ENCODE data around the gene HMGXB3. TPM values are rescaled to one million over a fixed set of nuclear protein-coding genes. Genes with fewer than 3 reads are reported as not detected.

HMGXB3 gene
- total and polyA plus RNA-seq, 4 donors: 2.7 to 22.9 (median 11.0) TPM

DNA sequence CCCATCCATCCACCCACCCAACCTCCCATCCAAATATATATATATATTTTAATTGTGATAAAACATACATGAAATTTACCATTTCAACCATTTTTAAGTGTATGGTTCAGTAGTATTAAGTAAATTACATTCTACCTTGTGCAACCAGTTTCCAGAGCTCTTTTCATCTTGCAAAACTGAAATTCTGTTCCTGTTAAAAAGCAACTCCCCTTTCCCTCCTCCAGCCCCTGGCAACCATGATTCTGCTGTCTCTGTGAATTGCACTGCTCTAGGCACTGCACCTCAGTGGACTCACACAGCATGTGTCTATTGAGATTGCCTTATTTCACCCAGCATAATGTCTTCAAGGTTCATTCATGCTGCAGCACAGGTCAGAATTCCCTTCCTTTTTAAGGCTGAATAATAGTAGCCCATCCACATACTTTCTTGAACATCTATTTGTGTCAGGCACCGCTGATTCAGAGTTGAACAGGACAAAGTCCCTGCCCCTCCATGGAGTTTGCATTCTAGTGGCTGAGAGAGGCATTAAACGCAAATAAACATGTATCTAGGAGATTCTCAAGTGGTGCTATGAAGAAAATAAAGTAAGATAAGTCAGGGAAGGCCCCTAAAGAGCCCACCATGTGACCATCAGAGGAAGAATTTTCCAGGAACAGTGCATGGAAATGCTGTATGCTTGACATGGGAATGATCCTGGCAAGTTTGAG lies 61.8 kb downstream of the HMGXB3 start:
- WGBS: 61% methylated on average over 2 of the region's 2 CpGs
- DNase-seq (ENCODE audit: low spot score): no peak
- H3K9me3 ChIP-seq (ENCODE audit: control insufficient read depth in 4 of 4, low read length in 3 of 4): no peaks in the 10 kb centered on the region
- H3K4me3 ChIP-seq (ENCODE audit: low read depth in 1 of 3, low read length in 3 of 3): no peak overlapping the region
- no peaks in the 10 kb centered on the region for H3K36me3 ChIP-seq (ENCODE audit: control insufficient read depth in 4 of 4, insufficient read depth in 3 of 4, low read depth in 1 of 4, low read length in 3 of 4)
- no peak for TF ChIP-seq EGR1 (IDR thresholded peaks at IDR 0.05; ENCODE audit: low read depth in 2 of 2)
- TF ChIP-seq GABPA (IDR thresholded peaks at IDR 0.05 in 1 of 2, conservative IDR thresholded peaks at IDR 0.05 in 1 of 2): no peak
- peaks cover 0 to 5% (median 0%) of the 10 kb centered on the region in 4 donors for H3K4me1 ChIP-seq (ENCODE audit: control insufficient read depth in 4 of 4, insufficient read depth in 4 of 4, low read length in 3 of 4)
- H3K27me3 ChIP-seq (ENCODE audit: control insufficient read depth in 4 of 4, insufficient read depth in 4 of 4, low read length in 3 of 4): no peaks in the 10 kb centered on the region
- no peak overlapping the region for H3K9ac ChIP-seq (ENCODE audit: low read depth in 1 of 2, low read length in 2 of 2)
- H3K27ac ChIP-seq (ENCODE audit: low read depth in 1 of 2, low read length in 2 of 2): no peak overlapping the region

DNA sequence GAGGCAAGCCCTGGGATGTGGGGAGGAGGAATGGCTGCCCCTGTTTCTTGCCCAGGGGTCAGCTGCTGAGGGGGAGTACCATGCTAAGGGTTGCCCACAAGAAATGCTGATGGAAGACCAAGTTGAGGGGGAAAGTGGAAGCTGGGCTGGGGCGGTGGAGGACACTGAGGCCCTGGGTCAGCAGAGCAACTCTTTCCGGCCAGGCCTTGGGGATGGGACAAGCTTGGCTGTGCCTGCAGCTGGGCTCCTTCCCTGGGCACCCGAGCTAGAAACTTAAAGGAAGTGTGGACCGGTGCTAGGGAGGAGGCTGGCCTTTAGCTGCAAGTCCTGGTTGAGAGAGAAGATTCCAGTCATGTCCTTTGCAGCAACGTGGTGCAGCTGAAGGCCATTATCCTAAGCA lies 63.1 kb downstream of the HMGXB3 start:
- Histone ChIP-seq H3K4me1 (ENCODE audit: control insufficient read depth in 4 of 4, insufficient read depth in 4 of 4, low read length in 3 of 4) (peaks cover 0 to 6% (median 0%) of the 10 kb centered on the region in 4 donors), H3K9ac (ENCODE audit: low read depth in 1 of 2, low read length in 2 of 2) (no peak overlapping the region), H3K27me3 (ENCODE audit: control insufficient read depth in 4 of 4, insufficient read depth in 4 of 4, low read length in 3 of 4) (no peaks in the 10 kb centered on the region), H3K36me3 (ENCODE audit: control insufficient read depth in 4 of 4, insufficient read depth in 3 of 4, low read depth in 1 of 4, low read length in 3 of 4) (no peaks in the 10 kb centered on the region), H3K9me3 (ENCODE audit: control insufficient read depth in 4 of 4, low read length in 3 of 4) (no peaks in the 10 kb centered on the region), H3K27ac (ENCODE audit: low read depth in 1 of 2, low read length in 2 of 2) (no peak overlapping the region), H3K4me3 (ENCODE audit: low read depth in 1 of 3, low read length in 3 of 3) (no peak overlapping the region)
- DNase-seq (ENCODE audit: low spot score): no peak
- 77% methylated on average over 5 of the region's 5 CpGs for WGBS
- no peak for TF ChIP-seq RXRA (IDR thresholded peaks at IDR 0.05)
- TF ChIP-seq, protein P1, sequence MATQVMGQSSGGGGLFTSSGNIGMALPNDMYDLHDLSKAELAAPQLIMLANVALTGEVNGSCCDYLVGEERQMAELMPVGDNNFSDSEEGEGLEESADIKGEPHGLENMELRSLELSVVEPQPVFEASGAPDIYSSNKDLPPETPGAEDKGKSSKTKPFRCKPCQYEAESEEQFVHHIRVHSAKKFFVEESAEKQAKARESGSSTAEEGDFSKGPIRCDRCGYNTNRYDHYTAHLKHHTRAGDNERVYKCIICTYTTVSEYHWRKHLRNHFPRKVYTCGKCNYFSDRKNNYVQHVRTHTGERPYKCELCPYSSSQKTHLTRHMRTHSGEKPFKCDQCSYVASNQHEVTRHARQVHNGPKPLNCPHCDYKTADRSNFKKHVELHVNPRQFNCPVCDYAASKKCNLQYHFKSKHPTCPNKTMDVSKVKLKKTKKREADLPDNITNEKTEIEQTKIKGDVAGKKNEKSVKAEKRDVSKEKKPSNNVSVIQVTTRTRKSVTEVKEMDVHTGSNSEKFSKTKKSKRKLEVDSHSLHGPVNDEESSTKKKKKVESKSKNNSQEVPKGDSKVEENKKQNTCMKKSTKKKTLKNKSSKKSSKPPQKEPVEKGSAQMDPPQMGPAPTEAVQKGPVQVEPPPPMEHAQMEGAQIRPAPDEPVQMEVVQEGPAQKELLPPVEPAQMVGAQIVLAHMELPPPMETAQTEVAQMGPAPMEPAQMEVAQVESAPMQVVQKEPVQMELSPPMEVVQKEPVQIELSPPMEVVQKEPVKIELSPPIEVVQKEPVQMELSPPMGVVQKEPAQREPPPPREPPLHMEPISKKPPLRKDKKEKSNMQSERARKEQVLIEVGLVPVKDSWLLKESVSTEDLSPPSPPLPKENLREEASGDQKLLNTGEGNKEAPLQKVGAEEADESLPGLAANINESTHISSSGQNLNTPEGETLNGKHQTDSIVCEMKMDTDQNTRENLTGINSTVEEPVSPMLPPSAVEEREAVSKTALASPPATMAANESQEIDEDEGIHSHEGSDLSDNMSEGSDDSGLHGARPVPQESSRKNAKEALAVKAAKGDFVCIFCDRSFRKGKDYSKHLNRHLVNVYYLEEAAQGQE (IDR thresholded peaks at IDR 0.05): no peak
- no peak for TF ChIP-seq RAD21 (IDR thresholded peaks at IDR 0.05)
- no peak for TF ChIP-seq GABPA (IDR thresholded peaks at IDR 0.05 in 1 of 2, conservative IDR thresholded peaks at IDR 0.05 in 1 of 2)
- TF ChIP-seq, protein P2, sequence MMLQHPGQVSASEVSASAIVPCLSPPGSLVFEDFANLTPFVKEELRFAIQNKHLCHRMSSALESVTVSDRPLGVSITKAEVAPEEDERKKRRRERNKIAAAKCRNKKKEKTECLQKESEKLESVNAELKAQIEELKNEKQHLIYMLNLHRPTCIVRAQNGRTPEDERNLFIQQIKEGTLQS (IDR thresholded peaks at IDR 0.05): no peak
- TF ChIP-seq, protein P3, sequence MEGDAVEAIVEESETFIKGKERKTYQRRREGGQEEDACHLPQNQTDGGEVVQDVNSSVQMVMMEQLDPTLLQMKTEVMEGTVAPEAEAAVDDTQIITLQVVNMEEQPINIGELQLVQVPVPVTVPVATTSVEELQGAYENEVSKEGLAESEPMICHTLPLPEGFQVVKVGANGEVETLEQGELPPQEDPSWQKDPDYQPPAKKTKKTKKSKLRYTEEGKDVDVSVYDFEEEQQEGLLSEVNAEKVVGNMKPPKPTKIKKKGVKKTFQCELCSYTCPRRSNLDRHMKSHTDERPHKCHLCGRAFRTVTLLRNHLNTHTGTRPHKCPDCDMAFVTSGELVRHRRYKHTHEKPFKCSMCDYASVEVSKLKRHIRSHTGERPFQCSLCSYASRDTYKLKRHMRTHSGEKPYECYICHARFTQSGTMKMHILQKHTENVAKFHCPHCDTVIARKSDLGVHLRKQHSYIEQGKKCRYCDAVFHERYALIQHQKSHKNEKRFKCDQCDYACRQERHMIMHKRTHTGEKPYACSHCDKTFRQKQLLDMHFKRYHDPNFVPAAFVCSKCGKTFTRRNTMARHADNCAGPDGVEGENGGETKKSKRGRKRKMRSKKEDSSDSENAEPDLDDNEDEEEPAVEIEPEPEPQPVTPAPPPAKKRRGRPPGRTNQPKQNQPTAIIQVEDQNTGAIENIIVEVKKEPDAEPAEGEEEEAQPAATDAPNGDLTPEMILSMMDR (IDR thresholded peaks at IDR 0.05; ENCODE audit: low read depth, low read length, missing input control): no peak
- no peak for TF ChIP-seq JUND (IDR thresholded peaks at IDR 0.05)
- TF ChIP-seq TAF1 (conservative IDR thresholded peaks at IDR 0.05): no peak
- TF ChIP-seq SP1 (IDR thresholded peaks at IDR 0.05): no peak
- no peak for TF ChIP-seq HNF4G (IDR thresholded peaks at IDR 0.05)
- TF ChIP-seq NR2F2 (IDR thresholded peaks at IDR 0.05): no peak
- TF ChIP-seq, protein P4, sequence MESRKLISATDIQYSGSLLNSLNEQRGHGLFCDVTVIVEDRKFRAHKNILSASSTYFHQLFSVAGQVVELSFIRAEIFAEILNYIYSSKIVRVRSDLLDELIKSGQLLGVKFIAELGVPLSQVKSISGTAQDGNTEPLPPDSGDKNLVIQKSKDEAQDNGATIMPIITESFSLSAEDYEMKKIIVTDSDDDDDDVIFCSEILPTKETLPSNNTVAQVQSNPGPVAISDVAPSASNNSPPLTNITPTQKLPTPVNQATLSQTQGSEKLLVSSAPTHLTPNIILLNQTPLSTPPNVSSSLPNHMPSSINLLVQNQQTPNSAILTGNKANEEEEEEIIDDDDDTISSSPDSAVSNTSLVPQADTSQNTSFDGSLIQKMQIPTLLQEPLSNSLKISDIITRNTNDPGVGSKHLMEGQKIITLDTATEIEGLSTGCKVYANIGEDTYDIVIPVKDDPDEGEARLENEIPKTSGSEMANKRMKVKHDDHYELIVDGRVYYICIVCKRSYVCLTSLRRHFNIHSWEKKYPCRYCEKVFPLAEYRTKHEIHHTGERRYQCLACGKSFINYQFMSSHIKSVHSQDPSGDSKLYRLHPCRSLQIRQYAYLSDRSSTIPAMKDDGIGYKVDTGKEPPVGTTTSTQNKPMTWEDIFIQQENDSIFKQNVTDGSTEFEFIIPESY (IDR thresholded peaks at IDR 0.05): no peak
- no peak for TF ChIP-seq FOXA2 (IDR thresholded peaks at IDR 0.05)
- no peak for TF ChIP-seq YY1 (IDR thresholded peaks at IDR 0.05)
- TF ChIP-seq FOXA1 (IDR thresholded peaks at IDR 0.05): no peak
- no peak for TF ChIP-seq EGR1 (IDR thresholded peaks at IDR 0.05; ENCODE audit: low read depth in 2 of 2)
